ENCODE data around the gene TRPM8. TPM values are rescaled to one million over a fixed set of nuclear protein-coding genes. Genes with fewer than 3 reads are reported as not detected.

Gene TRPM8
- total and polyA plus RNA-seq, 7 donors, result 0.04 TPM; not detected in 6

DNA sequence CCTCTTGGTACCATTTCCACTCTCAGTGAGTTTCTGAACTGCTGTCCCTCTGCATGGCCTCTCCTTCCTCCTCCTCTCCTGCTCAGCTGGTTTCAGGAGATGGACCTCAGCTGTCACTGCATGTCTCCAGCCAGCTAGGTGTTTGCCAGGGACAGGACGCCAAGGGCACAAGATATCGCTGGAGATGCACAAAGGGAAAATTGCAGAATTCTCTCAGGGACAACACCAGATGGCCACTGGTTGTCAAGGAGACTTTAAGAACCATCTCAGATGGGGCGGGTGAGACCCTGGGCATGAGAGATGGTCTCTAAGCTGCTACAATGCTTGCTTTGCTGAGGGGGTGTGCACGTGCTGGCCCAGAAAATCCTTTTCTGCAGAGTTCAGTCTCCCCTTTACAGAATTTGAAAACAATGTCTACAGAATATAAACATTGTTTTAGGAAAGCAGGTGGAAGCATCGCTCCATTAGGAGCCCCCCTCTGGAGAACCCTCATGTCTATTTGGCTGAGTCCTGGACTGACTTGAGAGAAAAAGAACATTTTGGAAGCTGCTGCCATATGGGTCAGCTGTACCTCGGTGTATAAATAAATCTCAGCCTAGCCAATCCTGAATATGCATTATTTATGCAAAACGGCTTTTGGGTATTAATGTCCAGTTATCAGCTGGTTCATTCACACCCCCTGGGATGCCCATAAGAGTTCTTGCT, 75.5 kb downstream of the TRPM8 start:
- DNase-seq, result no peak
- no peaks in the 10 kb centered on the region for H3K36me3 ChIP-seq
- WGBS, 2 donors, result 91 to 95% methylated on average over 7 of the region's 7 CpGs
- no peaks in the 10 kb centered on the region for H3K27me3 ChIP-seq
- no peaks in the 10 kb centered on the region for H3K4me1 ChIP-seq
- no peak overlapping the region for H3K27ac ChIP-seq
- TF ChIP-seq CTCF (IDR thresholded peaks at IDR 0.05) (no peak), POLR2AphosphoS5 (IDR thresholded peaks at IDR 0.05) (no peak), POLR2A (IDR thresholded peaks at IDR 0.05) (no peak), EP300 (IDR thresholded peaks at IDR 0.05) (no peak)
- no peak overlapping the region for H3K4me3 ChIP-seq
- intact Hi-C loops (cut with DNase I), result no loop called here
- no peaks in the 10 kb centered on the region for H3K9me3 ChIP-seq

- Histone ChIP-seq H3K27me3 (no peaks in the 10 kb centered on the region), H3K27ac (no peak overlapping the region), H3K4me1 (no peaks in the 10 kb centered on the region), H3K36me3 (no peaks in the 10 kb centered on the region), H3K9me3 (no peaks in the 10 kb centered on the region), H3K4me3 (no peak overlapping the region)
- intact Hi-C loops (cut with DNase I), result no loop called here
- WGBS, 2 donors, result 77 to 87% methylated on average over 1 of the region's 1 CpG
- DNase-seq, result no peak
- TF ChIP-seq EP300 (IDR thresholded peaks at IDR 0.05), result no peak
- TF ChIP-seq CTCF (IDR thresholded peaks at IDR 0.05), result no peak
- TF ChIP-seq POLR2A (IDR thresholded peaks at IDR 0.05), result no peak
- no peak for TF ChIP-seq POLR2AphosphoS5 (IDR thresholded peaks at IDR 0.05)
Measured at GRCh38 chr2:233993461-233993860, 76.3 kb downstream of the TRPM8 start.

DNA sequence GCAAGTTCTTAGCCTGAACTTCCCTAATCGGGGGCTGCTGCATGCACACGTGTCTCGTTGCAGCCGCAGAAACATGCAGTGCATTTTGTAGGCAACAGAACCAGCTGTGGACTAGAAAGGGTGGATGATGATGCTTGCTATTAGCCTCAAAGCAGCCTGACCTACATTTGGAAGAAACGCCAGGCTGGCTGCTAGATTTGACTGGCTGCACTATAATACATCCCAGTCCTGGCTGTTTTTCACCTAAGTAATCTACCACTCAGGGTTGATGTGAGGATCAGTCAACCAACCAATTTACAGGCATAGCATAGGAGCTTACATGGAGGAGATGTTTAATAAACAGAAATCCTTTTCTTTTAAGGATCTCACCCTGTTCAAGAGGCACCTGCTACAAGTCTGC, 77.0 kb downstream of the TRPM8 start:
- H3K4me3 ChIP-seq, result no peak overlapping the region
- WGBS, 2 donors, result 90 to 93% methylated on average over 5 of the region's 5 CpGs
- no peak overlapping the region for H3K27ac ChIP-seq
- no peaks in the 10 kb centered on the region for H3K36me3 ChIP-seq
- intact Hi-C loops (cut with DNase I), result no loop called here
- no peak for DNase-seq
- no peaks in the 10 kb centered on the region for H3K4me1 ChIP-seq
- H3K27me3 ChIP-seq, result no peaks in the 10 kb centered on the region
- no peaks in the 10 kb centered on the region for H3K9me3 ChIP-seq
- no peak for TF ChIP-seq POLR2A (IDR thresholded peaks at IDR 0.05)
- TF ChIP-seq CTCF (IDR thresholded peaks at IDR 0.05), result no peak
- TF ChIP-seq POLR2AphosphoS5 (IDR thresholded peaks at IDR 0.05), result no peak
- TF ChIP-seq EP300 (IDR thresholded peaks at IDR 0.05), result no peak

- Histone ChIP-seq H3K9me3 (no peaks in the 10 kb centered on the region), H3K27ac (no peak overlapping the region), H3K4me1 (no peaks in the 10 kb centered on the region), H3K4me3 (no peak overlapping the region), H3K27me3 (no peaks in the 10 kb centered on the region), H3K36me3 (no peaks in the 10 kb centered on the region)
- WGBS, 2 donors, result 76 to 84% methylated on average over 5 of the region's 5 CpGs
- no peak for DNase-seq
- TF ChIP-seq CTCF (IDR thresholded peaks at IDR 0.05) (no peak), POLR2AphosphoS5 (IDR thresholded peaks at IDR 0.05) (no peak), POLR2A (IDR thresholded peaks at IDR 0.05) (no peak), EP300 (IDR thresholded peaks at IDR 0.05) (no peak)
- intact Hi-C loops (cut with DNase I), result no loop called here
Measured at GRCh38 chr2:233996000-233996399, 78.8 kb downstream of the TRPM8 start.

GRCh38 chr2:233996461-233996860, 79.3 kb downstream of the TRPM8 start:
- no peak for TF ChIP-seq CTCF (IDR thresholded peaks at IDR 0.05)
- no peak for TF ChIP-seq EP300 (IDR thresholded peaks at IDR 0.05)
- no peak for TF ChIP-seq POLR2AphosphoS5 (IDR thresholded peaks at IDR 0.05)
- TF ChIP-seq POLR2A (IDR thresholded peaks at IDR 0.05), result no peak
- Histone ChIP-seq H3K27ac (no peak overlapping the region), H3K9me3 (no peaks in the 10 kb centered on the region), H3K4me1 (no peaks in the 10 kb centered on the region), H3K36me3 (no peaks in the 10 kb centered on the region), H3K4me3 (no peak overlapping the region), H3K27me3 (no peaks in the 10 kb centered on the region)
- 76 to 87% methylated on average over 5 of the region's 5 CpGs for WGBS, 2 donors
- no peak for DNase-seq
- intact Hi-C loops (cut with DNase I), result no loop called here

Data from sigmoid colon (tissue), 7 donors.